ENCODE measurements around the gene RPN2.

Gene RPN2

DNA sequence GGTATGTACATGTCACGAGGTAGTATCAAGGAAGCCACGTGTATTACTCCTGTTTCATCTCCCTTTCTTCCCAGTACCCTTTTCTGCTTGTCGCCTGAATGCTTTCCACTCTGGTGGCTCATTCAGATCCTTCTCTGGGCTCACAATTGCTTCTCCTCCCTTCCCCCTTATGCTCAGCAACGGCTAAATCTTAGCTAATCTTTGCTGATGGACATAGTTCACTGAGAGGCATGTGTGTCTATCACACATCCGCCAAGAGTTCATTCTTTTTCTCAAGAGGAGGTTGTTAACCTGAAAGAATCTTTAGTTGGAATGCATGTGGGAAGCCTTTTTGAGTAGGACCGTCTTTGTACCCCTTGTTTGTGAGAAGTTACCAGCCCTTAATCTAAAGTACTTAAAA lies 26.0 kb downstream of the RPN2 start:
- no peak for ATAC-seq
- TF ChIP-seq, protein P1, sequence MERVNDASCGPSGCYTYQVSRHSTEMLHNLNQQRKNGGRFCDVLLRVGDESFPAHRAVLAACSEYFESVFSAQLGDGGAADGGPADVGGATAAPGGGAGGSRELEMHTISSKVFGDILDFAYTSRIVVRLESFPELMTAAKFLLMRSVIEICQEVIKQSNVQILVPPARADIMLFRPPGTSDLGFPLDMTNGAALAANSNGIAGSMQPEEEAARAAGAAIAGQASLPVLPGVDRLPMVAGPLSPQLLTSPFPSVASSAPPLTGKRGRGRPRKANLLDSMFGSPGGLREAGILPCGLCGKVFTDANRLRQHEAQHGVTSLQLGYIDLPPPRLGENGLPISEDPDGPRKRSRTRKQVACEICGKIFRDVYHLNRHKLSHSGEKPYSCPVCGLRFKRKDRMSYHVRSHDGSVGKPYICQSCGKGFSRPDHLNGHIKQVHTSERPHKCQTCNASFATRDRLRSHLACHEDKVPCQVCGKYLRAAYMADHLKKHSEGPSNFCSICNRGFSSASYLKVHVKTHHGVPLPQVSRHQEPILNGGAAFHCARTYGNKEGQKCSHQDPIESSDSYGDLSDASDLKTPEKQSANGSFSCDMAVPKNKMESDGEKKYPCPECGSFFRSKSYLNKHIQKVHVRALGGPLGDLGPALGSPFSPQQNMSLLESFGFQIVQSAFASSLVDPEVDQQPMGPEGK (CRISPR knock-in tag; IDR thresholded peaks at IDR 0.05; ENCODE audit: borderline replicate concordance), result no peak
- TF ChIP-seq GLIS3 (CRISPR knock-in tag; IDR thresholded peaks at IDR 0.05) (no peak), SNAI2 (CRISPR knock-in tag; IDR thresholded peaks at IDR 0.05) (no peak), ZNF565 (CRISPR knock-in tag; conservative IDR thresholded peaks at IDR 0.05; ENCODE audit: low read depth) (no peak), ESRRG (CRISPR knock-in tag; IDR thresholded peaks at IDR 0.05) (no peak), CSDC2 (CRISPR knock-in tag; IDR thresholded peaks at IDR 0.05) (no peak), TOX (CRISPR knock-in tag; IDR thresholded peaks at IDR 0.05; ENCODE audit: borderline replicate concordance) (no peak), ZC3H10 (CRISPR knock-in tag; IDR thresholded peaks at IDR 0.05) (no peak), ARNTL (CRISPR knock-in tag; IDR thresholded peaks at IDR 0.05; ENCODE audit: borderline replicate concordance, low read depth) (no peak), TCF4 (CRISPR knock-in tag; IDR thresholded peaks at IDR 0.05; ENCODE audit: borderline replicate concordance) (no peak)
- TF ChIP-seq, protein P2, sequence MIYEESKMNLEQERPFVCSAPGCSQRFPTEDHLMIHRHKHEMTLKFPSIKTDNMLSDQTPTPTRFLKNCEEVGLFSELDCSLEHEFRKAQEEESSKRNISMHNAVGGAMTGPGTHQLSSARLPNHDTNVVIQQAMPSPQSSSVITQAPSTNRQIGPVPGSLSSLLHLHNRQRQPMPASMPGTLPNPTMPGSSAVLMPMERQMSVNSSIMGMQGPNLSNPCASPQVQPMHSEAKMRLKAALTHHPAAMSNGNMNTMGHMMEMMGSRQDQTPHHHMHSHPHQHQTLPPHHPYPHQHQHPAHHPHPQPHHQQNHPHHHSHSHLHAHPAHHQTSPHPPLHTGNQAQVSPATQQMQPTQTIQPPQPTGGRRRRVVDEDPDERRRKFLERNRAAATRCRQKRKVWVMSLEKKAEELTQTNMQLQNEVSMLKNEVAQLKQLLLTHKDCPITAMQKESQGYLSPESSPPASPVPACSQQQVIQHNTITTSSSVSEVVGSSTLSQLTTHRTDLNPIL (CRISPR knock-in tag; IDR thresholded peaks at IDR 0.05; ENCODE audit: low read depth), result no peak

DNA sequence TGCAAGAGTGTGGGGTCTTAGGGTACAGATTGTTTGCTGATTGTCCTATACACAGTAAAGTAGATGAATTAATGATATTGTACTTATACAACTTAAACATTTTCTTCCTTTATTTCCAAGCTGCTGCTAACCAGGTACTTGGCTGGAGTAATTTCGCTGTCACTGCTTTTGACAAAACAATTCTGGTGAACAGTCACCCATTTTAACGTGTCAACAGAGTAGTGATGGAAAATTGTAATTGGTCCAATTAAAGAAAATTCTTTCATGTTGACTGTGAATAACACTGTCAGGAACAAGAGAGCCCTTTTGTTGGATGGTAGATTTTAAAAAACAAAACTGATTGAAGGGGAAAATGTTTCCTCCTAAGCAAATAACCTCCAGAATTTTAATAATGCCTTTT lies 26.7 kb downstream of the RPN2 start:
- TF ChIP-seq ZFP30 (CRISPR knock-in tag; IDR thresholded peaks at IDR 0.05) (no peak), OSR1 (CRISPR knock-in tag; IDR thresholded peaks at IDR 0.05) (no peak), TOX (CRISPR knock-in tag; IDR thresholded peaks at IDR 0.05; ENCODE audit: borderline replicate concordance) (no peak)
- no peak for ATAC-seq

GRCh38 chr20:37207171-37207570 lies 28.0 kb downstream of the RPN2 start:
- TF ChIP-seq RARB (CRISPR knock-in tag; IDR thresholded peaks at IDR 0.05), result no peak
- TF ChIP-seq, protein P2 (CRISPR knock-in tag; IDR thresholded peaks at IDR 0.05; ENCODE audit: low read depth), result no peak
- no peak for TF ChIP-seq CSDC2 (CRISPR knock-in tag; IDR thresholded peaks at IDR 0.05)
- no peak for TF ChIP-seq OSR1 (CRISPR knock-in tag; IDR thresholded peaks at IDR 0.05)
- TF ChIP-seq ZNF8 (CRISPR knock-in tag; IDR thresholded peaks at IDR 0.05), result no peak
- no peak for TF ChIP-seq ARNTL (CRISPR knock-in tag; IDR thresholded peaks at IDR 0.05; ENCODE audit: borderline replicate concordance, low read depth)
- TF ChIP-seq, protein P3, sequence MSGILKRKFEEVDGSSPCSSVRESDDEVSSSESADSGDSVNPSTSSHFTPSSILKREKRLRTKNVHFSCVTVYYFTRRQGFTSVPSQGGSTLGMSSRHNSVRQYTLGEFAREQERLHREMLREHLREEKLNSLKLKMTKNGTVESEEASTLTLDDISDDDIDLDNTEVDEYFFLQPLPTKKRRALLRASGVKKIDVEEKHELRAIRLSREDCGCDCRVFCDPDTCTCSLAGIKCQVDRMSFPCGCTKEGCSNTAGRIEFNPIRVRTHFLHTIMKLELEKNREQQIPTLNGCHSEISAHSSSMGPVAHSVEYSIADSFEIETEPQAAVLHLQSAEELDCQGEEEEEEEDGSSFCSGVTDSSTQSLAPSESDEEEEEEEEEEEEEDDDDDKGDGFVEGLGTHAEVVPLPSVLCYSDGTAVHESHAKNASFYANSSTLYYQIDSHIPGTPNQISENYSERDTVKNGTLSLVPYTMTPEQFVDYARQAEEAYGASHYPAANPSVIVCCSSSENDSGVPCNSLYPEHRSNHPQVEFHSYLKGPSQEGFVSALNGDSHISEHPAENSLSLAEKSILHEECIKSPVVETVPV (CRISPR knock-in tag; IDR thresholded peaks at IDR 0.05), result no peak
- ATAC-seq, result no peak

DNA sequence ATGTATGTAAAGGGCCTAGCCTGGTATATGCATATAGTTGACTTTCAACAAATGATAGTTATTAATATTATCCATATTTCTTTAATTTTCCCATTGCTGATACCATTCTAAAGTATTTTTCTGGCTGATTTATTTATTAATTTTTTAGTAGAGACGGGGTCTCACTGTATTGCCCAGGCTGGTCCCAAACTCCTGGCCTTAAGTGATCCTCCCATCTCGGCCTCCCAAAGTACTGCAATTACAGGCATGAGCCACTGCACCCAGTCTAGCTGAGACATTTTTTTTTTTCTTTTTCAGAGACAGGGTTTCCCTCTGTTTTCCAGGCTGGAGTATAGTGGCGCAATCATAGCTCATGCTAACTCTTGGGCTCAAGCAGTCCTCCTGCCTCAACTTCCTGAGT lies 30.1 kb downstream of the RPN2 start:
- no peak for ATAC-seq
- TF ChIP-seq, protein P1 (CRISPR knock-in tag; IDR thresholded peaks at IDR 0.05; ENCODE audit: borderline replicate concordance), result no peak
- TF ChIP-seq ZFP3 (CRISPR knock-in tag; IDR thresholded peaks at IDR 0.05) (no peak), TSHZ2 (CRISPR knock-in tag; IDR thresholded peaks at IDR 0.05) (no peak), ARNTL (CRISPR knock-in tag; IDR thresholded peaks at IDR 0.05; ENCODE audit: borderline replicate concordance, low read depth) (no peak), SNAI2 (CRISPR knock-in tag; IDR thresholded peaks at IDR 0.05) (no peak), PPARA (CRISPR knock-in tag; IDR thresholded peaks at IDR 0.05; ENCODE audit: borderline replicate concordance) (no peak), GLIS3 (CRISPR knock-in tag; IDR thresholded peaks at IDR 0.05) (no peak), ESRRG (CRISPR knock-in tag; IDR thresholded peaks at IDR 0.05) (no peak), ZC3H10 (CRISPR knock-in tag; IDR thresholded peaks at IDR 0.05) (no peak), ZNF565 (CRISPR knock-in tag; conservative IDR thresholded peaks at IDR 0.05; ENCODE audit: low read depth) (no peak), CSDC2 (CRISPR knock-in tag; IDR thresholded peaks at IDR 0.05) (no peak), BACH2 (CRISPR knock-in tag; IDR thresholded peaks at IDR 0.05; ENCODE audit: borderline replicate concordance) (no peak)
- TF ChIP-seq, protein P4, sequence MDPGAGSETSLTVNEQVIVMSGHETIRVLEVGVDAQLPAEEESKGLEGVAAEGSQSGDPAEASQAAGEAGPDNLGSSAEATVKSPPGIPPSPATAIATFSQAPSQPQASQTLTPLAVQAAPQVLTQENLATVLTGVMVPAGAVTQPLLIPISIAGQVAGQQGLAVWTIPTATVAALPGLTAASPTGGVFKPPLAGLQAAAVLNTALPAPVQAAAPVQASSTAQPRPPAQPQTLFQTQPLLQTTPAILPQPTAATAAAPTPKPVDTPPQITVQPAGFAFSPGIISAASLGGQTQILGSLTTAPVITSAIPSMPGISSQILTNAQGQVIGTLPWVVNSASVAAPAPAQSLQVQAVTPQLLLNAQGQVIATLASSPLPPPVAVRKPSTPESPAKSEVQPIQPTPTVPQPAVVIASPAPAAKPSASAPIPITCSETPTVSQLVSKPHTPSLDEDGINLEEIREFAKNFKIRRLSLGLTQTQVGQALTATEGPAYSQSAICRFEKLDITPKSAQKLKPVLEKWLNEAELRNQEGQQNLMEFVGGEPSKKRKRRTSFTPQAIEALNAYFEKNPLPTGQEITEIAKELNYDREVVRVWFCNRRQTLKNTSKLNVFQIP (CRISPR knock-in tag; IDR thresholded peaks at IDR 0.05; ENCODE audit: borderline replicate concordance, low read depth), result no peak
- TF ChIP-seq, protein P3 (CRISPR knock-in tag; IDR thresholded peaks at IDR 0.05), result no peak

Measured in SK-N-SH treated with all-trans-retinoic acid at 6 μM for 48 hours (cell line).